Measurements from ENCODE around the gene RAB1B. TPM values are rescaled to one million over a fixed set of nuclear protein-coding genes. Genes with fewer than 3 reads are reported as not detected.
A peak's percentile ranks its signal among the peaks of the same experiment; 100 is the strongest.

Gene RAB1B
- total and polyA plus RNA-seq, 10 of the 15 experiments (the other 5 are each of a cell fraction or from before 2014, with no cell fraction given) = 10.4 to 193 (median 96.9) TPM

- TF ChIP-seq IRF5 (IDR thresholded peaks at IDR 0.05; ENCODE audit: borderline replicate concordance) (no peak), NR2F1 (conservative IDR thresholded peaks at IDR 0.05) (no peak), ZBTB4 (CRISPR knock-in tag; IDR thresholded peaks at IDR 0.05) (no peak), CHD1 (IDR thresholded peaks at IDR 0.05; ENCODE audit: low read depth, low read length) (no peak), IKZF2 (IDR thresholded peaks at IDR 0.05) (no peak), SIN3A (IDR thresholded peaks at IDR 0.05; ENCODE audit: low read depth, low read length) (no peak), PBX3 (IDR thresholded peaks at IDR 0.05; ENCODE audit: insufficient replicate concordance, low read depth, low read length) (no peak), CHD2 (IDR thresholded peaks at IDR 0.05; ENCODE audit: borderline replicate concordance, low read depth, low read length) (0 out of 2 replicates have a peak, but pooled peaks have one; percentile 53), POU2F2 (IDR thresholded peaks at IDR 0.05; ENCODE audit: borderline replicate concordance, low read depth, low read length) (no peak; the same call in 2 of the 3 replicates), ZBTB40 (IDR thresholded peaks at IDR 0.05; ENCODE audit: borderline replicate concordance) (no peak), DPF2 (IDR thresholded peaks at IDR 0.05) (no peak), SP1 (IDR thresholded peaks at IDR 0.05; ENCODE audit: low read depth, low read length) (peak; percentile 49), BCL11A (IDR thresholded peaks at IDR 0.05; ENCODE audit: low read depth, low read length) (peak; percentile 13; the same call in 1 of the 2 replicates), EZH2 (IDR thresholded peaks at IDR 0.05; ENCODE audit: borderline replicate concordance, control insufficient read depth, low read depth, low read length) (no peak), ATF3 (IDR thresholded peaks at IDR 0.05; ENCODE audit: borderline replicate concordance, extremely low read depth, low read depth, low read length) (no peak), TCF12 (IDR thresholded peaks at IDR 0.05; ENCODE audit: low read depth, low read length) (peak; percentile 61; the same call in 1 of the 2 replicates)
Measured at GRCh38 chr11:66317723-66318599, 49.5 kb downstream of the RAB1B start (continued).
